COR-L47 (cell line): Measurements from ENCODE around the gene MTHFSD.

ENCODE experiments used
- DNase-seq: peaks from one replicate; lab custom pipeline; 2025; lab: John Stamatoyannopoulos, UW

The MTHFSD gene

GRCh38 chr16:86570558-86571529, 15.8 kb upstream of the MTHFSD start:
- no peak for DNase-seq

DNA sequence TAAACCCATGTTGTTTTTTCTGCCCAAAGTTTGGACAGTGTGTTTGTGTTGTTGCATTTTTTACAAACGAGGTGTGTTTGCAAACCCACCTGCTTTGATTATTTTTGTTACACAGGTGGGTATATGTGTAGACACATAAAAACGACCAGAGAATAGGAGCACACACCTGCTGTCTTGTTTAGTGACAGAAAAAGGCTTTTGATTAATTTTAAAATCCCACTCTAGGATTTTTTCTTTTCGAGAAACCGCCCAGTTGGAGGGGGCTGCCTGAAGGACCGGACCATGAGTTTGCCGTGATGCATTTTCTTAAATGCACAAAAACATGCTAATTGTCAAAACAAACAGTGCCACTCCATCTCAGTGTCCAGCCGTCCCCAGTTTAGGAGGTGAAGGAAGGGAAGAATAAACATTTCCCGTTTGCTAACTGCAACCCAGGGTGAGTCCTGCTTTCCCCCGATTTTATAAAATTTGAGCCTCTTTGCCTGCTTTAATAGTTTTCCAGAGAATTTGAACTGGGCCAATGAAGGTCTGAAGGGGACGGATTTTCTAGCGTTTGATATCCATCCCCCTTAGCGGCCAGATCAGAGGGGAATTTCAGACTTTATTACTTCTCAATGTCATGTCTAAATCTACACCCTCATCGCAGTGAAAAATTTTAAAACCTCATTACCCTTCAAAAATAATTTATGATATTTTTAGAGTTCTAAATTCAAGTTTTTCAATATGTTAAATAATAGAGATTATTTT, 14.8 kb upstream of the MTHFSD start:
- DNase-seq = no peak

- DNase-seq = no peak
Observed at GRCh38 chr16:86568677-86569623, 13.9 kb upstream of the MTHFSD start.

- DNase-seq = no peak
Observed at GRCh38 chr16:86567701-86568581, 12.9 kb upstream of the MTHFSD start.

- no peak for DNase-seq
Observed at GRCh38 chr16:86566966-86567700, 12.1 kb upstream of the MTHFSD start.

DNA sequence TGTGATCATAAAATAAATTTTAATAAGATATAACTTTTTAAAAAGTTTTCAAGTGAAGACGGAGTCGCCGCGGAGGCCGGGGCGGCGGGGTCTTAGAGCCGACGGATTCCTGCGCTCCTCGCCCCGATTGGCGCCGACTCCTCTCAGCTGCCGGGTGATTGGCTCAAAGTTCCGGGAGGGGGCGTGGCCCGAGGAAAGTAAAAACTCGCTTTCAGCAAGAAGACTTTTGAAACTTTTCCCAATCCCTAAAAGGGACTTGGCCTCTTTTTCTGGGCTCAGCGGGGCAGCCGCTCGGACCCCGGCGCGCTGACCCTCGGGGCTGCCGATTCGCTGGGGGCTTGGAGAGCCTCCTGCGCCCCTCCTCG, 11.5 kb upstream of the MTHFSD start, which contains the start of gene FOXC2:
FOXC2 (plus strand) TSS at position 229 of the 365 bp plus-strand sequence. CDS start 507 bp downstream, outside the sequence.
- no peak for DNase-seq

- no peak for DNase-seq
Observed at GRCh38 chr16:86565644-86566511, 10.8 kb upstream of the MTHFSD start.

DNA sequence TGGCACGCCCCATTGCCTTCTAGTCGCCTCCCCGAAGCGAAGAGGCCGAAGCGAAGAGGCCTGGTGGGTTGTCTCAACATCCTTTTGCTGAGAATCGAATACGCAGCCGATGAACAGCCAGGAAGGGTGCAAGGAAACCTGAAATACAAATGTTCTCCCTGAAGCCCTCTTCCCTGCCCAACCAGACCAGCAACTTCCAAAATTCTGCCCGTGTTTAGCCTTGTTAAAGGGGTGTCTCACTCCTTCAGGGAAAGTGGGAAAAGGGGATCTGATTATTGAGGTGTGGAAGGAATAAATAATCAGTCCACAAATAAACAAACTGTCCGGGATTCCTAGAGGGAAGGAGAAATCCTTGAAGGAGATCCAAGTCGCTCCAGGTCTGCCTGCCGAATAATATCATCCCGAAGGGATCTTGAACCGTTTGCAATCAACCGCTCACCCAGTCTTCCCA, 10.2 kb upstream of the MTHFSD start:
- no peak for DNase-seq

- peak; percentile 79 for DNase-seq
Observed at GRCh38 chr16:86563469-86564345, 8.7 kb upstream of the MTHFSD start.

GRCh38 chr16:86562356-86562755, 7.3 kb upstream of the MTHFSD start:
- DNase-seq = no peak

GRCh38 chr16:86559802-86560305, 4.8 kb upstream of the MTHFSD start:
- no peak for DNase-seq

DNA sequence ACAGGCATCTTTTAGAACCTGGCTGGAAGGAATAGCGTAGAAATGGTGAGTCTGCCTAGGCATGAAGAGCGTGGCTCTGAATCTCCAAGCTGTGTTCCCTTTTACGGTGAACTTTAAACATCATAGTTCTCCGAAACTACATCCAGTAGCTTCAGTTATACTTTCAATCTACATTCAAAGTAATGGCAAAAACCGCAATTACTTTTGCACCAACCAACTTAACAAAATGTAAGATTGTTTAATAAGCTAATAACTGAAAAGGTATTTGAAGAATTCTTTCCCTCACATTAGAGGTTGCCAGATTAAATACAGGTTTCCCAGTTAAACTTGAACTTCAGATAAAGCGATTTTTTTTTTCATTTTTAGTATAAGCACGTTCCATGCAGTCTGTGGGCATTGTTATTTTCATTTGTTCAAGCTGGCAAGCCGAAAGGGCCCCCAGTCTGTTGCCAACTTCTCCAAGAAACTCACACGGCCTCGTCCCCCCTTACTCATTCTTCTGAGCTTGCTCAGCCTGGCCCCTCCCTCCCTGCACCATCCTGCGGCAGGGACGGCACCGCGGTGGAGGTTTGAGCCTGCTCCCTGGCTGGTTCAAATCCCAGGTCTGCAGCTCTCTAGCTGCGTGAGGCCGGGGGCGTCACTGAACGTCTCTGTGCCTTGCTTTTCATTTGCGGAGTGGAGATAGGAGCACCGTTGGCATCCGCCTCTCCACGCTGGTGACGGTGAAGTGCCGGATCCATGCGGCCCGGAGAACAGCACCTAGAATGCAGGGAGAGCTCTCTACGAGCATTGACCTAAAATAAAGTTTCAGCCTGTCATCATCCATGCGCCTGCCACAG, 3.5 kb upstream of the MTHFSD start:
- no peak for DNase-seq

DNA sequence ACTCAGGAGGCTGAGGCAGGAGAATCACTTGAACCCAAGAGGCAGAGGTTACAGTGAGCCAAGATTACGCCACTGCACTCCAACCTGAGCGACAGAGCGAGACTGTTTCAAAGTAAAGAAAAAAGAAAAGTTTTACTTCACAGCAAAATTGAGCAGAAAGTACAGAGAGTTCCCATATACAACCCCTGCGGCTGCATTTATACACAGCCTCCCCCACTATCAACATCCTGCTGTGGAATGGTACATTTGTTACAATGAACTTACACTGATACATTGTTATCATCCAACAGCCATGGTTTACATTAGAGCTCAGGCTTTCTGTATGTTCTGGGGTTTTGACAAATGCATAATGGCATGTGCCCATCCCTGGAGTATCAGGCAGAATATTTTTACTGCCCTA, 2.6 kb upstream of the MTHFSD start:
- DNase-seq = no peak

GRCh38 chr16:86556576-86556975, 1.5 kb upstream of the MTHFSD start:
- DNase-seq = no peak

DNA sequence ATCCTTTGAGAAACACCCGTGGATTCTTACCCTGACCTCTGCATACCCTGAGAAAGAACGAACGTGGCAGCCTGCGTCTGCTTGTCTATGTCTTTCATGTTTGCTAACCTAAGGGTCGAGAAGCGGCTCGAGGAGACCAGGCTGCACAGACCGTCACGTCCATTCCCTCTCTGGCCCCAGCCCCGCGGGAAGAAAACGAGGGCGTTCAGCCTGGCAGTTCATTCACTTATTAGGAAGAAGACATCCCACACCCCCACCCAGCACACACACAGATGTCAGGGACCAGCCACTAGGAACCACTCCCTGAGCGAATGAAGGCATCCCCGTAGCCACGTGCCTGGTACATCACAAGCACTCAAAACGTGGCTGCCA, 655 bp upstream of the MTHFSD start:
- DNase-seq = no peak

GRCh38 chr16:86554599-86554916, 477 bp downstream of the MTHFSD start:
- DNase-seq = no peak

- DNase-seq = no peak
Observed at GRCh38 chr16:86553356-86553755, 1.7 kb downstream of the MTHFSD start.
